Hepatocyte (in vitro differentiated cells): ENCODE results near the gene DMRT1.

Source experiments
- EZH2 ChIP-seq: fragments of 200-600 bp; sonication (generic); IDR thresholded peaks from 2 replicates; pipeline ENCODE4 v1.6.1; 2016; ENCODE audit warnings: antibody characterized with exemption, mild to moderate bottlenecking, borderline replicate concordance
- EZH2phosphoT487 ChIP-seq: fragments of 200-600 bp; sonication (generic); IDR thresholded peaks from one replicate; pipeline ENCODE4 v1.6.1; 2018; ENCODE audit warnings: antibody characterized with exemption, mild to moderate bottlenecking, low read depth, moderate library complexity; ENCODE audit not compliant: unreplicated experiment, severe bottlenecking
- TF ChIP-seq, protein P1 (sequence below): fragments of 200-600 bp; sonication (generic); IDR thresholded peaks from 2 replicates; pipeline ENCODE4 v1.5.1; 2016; ENCODE audit warnings: antibody characterized with exemption, mild to moderate bottlenecking; ENCODE audit not compliant: poor library complexity

- TF ChIP-seq, protein P1, sequence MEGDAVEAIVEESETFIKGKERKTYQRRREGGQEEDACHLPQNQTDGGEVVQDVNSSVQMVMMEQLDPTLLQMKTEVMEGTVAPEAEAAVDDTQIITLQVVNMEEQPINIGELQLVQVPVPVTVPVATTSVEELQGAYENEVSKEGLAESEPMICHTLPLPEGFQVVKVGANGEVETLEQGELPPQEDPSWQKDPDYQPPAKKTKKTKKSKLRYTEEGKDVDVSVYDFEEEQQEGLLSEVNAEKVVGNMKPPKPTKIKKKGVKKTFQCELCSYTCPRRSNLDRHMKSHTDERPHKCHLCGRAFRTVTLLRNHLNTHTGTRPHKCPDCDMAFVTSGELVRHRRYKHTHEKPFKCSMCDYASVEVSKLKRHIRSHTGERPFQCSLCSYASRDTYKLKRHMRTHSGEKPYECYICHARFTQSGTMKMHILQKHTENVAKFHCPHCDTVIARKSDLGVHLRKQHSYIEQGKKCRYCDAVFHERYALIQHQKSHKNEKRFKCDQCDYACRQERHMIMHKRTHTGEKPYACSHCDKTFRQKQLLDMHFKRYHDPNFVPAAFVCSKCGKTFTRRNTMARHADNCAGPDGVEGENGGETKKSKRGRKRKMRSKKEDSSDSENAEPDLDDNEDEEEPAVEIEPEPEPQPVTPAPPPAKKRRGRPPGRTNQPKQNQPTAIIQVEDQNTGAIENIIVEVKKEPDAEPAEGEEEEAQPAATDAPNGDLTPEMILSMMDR = no peak
- TF ChIP-seq EZH2 (no peak), EZH2phosphoT487 (no peak)
Observed at GRCh38 chr9:922171-922570, 80.7 kb downstream of the DMRT1 start.
